Anterior cingulate cortex (tissue), 58 donors: Measurements from ENCODE around the gene MGAT4C.
"Not testable (repeated sequence)": the region's sequence is repeated elsewhere in the genome, so short reads cannot be mapped to it uniquely, and the experiment has no call there.

Experiments
- DNase-seq, 58 donors: peaks; one replicate each; lab custom pipeline; 2025; lab: John Stamatoyannopoulos, UW

MGAT4C gene

GRCh38 chr12:86139671-86140070 lies 116.5 kb downstream of the MGAT4C start:
- no peak for DNase-seq

GRCh38 chr12:86138770-86139169 lies 117.4 kb downstream of the MGAT4C start:
- no peak for DNase-seq

DNA sequence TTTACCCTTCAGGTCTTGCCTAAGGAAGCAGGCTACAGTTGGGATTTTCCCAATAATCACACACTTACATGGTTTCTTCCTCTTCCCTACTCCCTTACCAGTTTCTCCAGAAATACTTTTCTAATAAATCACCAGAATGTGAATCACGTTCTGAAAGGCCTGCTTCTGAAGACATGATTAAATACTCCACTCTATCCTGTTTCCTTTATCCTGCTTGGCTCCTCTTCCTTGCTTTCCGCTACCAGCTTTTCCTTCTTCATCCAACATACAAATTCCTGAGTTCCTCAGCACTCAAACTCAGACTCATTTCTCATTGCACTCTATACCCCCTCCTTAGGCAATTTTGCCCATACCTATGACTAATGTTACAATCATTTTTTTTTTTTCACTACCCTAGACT lies 118.3 kb downstream of the MGAT4C start:
- DNase-seq = no peak

DNA sequence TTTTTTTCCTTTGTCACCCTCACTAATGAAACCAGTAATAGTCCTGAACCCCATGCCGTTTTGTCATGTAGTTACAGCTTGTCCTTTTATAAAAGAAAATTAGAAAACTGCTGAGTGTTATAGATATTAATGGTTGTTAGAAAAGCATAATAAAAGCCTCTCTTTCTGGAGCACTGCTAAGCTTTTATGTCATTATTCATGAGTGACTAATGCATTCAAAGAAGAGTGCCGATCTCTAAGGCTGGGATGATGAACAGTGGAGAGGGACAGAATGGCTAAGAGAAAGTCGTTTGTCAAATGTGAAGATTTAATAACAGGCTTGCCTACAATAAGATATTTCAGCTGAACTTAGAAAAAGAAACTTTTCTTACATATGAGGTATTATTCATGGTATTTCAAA lies 121.6 kb downstream of the MGAT4C start:
- no peak for DNase-seq

DNA sequence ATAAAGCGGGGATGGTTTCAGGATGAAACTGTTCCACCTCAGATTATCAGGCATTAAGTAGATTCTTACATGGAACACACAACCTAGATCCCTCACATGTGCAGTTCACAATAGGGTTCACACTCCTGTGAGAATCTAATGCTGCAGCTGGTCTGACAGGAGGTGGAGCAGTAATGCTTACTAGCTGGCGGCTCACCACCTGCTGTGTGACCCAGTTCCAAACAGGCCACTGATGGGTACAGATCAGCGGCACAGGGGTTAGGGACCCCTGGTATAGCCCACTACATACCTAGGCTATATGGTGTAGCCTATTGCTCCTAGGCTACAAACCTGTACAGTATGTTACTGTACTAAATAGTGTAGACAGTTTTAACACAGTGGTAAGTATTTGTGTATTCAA lies 129.3 kb downstream of the MGAT4C start:
- DNase-seq = not testable (repeated sequence)

- DNase-seq = no peak
These were observed 133.2 kb downstream of the MGAT4C start for GRCh38 chr12:86122846-86123468.

DNA sequence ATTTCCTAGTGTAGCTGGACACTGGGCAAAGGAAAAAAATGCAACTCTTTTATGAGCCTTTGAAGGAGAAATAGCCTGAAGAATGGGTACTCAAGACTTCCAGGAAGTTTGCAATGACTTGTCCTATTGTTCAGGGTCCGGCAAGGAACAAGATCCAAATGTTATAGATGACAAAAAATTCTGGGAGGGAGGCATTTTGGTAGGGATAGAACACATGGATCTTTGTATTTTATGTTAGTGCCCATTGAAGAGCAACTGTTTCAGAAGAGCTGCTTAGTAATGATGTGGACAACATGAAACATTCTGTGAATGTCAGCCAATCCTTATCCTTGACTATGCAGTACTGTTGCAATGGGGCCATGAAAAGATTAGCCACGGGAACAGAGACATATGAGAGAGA lies 138.0 kb downstream of the MGAT4C start:
- DNase-seq = no peak

DNA sequence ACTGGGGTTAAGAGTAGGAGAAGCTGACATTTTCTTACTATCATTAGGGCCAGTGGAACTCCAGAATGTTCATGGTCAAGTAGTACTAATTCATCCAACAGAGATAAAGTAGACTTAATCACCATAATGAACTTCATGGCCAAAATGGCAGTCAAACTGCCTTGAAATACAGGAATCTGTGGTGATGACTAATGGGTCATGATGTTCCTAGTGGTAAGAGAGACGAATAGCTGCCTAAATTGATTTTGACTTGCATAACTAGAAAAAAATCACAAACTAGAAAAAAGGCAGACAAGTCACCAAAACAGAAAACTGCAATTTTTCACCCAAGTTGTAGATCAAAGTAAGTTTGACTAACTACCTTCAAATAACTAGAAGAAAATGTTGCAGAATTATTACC lies 138.5 kb downstream of the MGAT4C start:
- no peak for DNase-seq

DNA sequence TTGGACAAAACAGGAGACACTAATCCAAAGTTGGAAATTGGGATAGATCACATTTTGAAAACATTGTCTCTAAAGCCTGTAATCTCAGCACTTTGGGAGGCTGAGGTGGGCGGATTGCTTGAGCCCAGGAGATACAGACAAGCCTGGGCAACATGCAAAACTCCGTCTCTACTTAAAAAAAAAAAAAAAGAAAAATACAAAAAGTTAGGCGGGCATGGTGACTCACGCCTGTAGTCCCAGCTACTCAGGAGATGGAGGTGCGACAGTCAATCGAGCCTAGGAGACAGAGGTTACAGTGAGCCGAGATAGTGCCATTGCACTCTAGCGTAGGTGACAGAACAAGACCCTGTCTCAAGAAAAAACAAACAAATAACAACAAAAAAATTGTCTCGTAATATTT lies 152.1 kb downstream of the MGAT4C start:
- DNase-seq = no peak

GRCh38 chr12:86097161-86097560 lies 159.0 kb downstream of the MGAT4C start:
- DNase-seq = no peak

- DNase-seq = no peak
These were observed 164.5 kb downstream of the MGAT4C start for GRCh38 chr12:86091681-86092080.

DNA sequence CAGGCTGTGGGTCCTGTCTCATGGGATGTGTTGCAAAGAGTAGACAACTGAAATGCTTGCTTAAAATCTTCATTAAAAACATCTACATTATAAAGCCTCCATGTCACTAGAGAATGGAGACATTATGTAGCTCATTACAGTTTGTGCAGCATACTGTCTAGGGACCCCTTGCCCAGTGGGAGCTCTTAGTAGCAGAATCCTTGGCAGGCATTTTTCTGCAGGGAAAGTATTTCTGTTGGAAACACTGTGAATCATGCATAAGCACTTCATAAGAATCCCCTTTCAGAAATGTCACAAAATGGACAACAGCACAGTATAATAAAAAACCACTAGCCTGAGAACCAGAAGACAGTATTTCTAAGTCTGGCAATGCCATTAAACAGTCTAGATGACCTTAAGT lies 174.3 kb downstream of the MGAT4C start:
- DNase-seq = no peak

DNA sequence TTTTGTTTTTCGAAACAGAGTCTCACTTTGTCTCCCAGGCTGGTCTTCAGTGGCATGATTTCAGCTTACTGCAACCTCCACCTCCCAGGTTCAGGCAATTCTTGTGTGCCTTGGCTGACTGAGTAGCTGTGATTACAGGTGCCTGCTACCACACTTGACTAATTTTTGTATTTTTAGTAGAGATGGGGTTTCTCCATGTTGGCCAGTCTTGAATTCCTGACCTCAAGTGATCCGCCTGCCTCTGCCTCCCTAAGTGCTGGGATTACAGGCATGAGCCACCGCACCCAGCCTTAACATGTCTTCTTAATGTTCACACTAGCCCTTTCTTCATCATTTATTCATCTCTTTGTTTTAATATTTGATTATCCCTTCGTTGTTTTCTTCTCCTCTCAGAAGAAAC lies 197.1 kb downstream of the MGAT4C start:
- DNase-seq = not testable (repeated sequence)

DNA sequence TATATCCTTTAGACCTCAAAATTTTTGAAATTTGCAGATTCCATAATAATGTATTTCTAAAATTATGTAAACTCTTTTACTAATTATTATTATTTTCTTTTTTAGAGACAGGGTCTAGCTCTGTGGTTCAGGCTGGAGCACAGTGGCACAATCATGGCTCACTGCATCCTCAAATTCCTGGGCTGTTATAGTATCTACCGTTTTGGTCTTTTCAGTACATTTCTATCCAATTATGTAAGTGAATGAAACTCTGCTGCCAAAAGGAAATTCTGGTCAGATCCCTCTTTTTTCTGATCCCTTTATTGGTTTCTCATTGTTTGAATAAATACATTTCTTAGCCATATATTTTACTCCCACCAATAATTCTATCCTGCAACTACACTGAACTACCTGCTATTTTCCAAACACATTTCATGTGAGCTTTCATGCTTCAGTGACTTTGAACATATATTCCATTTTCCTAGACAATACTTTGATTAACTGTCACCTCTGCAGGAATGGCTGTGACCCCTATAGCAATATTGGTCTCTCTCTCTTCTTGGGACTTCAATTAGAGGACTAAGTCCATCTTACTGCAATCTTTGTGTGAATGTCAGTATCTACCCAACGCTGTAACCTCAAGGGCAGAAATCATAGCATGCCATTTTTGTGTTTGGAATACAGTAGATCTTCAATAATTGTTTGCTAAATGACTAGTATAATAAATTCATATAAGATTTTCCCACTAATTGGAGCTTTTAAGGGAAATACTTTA lies 198.9 kb downstream of the MGAT4C start:
- DNase-seq = no peak

- no peak for DNase-seq
These were observed 203.3 kb downstream of the MGAT4C start for GRCh38 chr12:86052921-86053320.

GRCh38 chr12:86050010-86050409 lies 206.2 kb downstream of the MGAT4C start:
- DNase-seq = no peak

DNA sequence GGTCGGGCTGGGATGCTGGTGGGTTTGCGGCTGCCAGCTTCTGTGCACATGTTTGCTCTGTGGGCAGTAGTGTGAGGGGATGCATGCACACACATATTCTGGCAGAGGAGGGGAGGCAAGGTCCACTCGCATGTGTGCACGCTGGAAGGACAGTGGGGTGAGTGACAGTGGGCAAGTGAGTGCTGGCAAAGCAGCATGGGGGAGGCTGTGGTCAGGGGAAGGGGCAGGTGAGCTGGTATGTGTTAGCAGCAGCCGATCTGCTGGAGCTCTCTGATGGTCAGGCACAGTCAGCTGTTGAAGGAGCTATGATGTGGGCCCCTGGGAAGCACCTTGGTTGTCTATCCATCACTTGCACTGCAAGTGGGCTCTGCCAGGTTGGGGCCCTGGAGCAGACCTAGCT lies 211.8 kb downstream of the MGAT4C start:
- DNase-seq = no peak

- no peak for DNase-seq
These were observed 214.1 kb downstream of the MGAT4C start for GRCh38 chr12:86042062-86042461.

DNA sequence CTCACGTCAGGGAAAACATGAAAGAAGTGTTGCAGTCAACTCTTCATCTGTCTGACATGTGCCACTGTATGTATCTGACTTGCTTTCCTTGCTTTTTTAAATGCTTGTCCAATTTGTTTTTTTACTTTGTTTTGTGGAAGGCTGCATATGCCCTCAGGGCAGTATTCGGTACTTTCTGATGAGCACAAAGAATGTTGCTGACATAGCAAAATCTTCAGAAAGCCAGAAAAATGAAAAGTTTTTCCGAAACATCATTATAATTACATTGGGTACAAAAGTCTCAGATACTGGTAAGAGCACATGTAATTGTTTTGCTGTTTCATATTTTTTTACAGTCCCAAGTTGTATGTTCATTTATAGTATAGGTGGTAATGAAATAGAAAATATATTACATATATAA lies 237.8 kb downstream of the MGAT4C start:
- DNase-seq = no peak

- DNase-seq = no peak
These were observed 241.2 kb downstream of the MGAT4C start for GRCh38 chr12:86015026-86015425.

DNA sequence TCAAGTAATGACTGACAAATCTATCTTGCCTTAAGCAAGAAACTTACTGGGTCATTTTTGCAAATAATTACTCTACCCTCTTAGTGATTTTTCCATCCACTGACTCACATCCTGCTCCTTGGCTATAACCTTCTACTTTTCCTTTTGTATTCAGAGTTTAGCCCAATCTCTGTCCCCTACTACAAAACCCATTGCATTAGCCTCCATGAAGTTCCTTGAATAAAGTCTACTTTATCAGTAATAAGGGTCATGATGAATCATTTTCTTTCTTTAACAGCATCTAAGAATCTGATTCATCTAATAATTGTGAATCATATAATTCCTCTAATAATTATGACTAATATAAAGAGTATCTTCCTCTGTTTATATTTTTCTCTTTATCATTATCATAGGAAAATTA lies 249.5 kb downstream of the MGAT4C start:
- DNase-seq = no peak

DNA sequence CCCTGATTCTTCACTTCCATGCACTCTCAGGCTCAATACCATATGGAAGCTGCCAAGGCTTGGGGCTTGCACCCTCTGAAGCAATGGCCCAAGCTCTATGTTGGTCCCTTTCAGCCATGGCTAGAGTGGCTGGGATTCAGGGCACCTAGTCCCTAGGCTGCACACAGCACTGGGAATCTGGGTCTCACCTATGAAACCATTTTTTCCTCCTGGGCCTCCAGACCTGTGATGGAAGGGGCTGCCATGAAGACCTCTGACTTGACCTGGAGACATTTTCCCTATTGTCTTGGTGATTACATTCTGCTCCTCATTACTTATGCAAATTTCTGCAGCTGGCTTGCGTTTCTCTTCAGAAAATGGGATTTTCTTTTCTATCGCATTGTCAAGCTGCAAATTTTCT lies 258.1 kb downstream of the MGAT4C start:
- no peak for DNase-seq
